Fibroblast of lung (primary cell): Measurements from ENCODE around the gene LRGUK. TPM values are rescaled to one million over a fixed set of nuclear protein-coding genes. Genes with fewer than 3 reads are reported as not detected.

Experiments used
- DNase-seq, 2 donors: peaks; one replicate each; pipeline versions ENCODE4 v3.0.0 to v3.0.0-alpha.2; 2010; ENCODE audit warnings: low read depth in 2 of 2
- H2AFZ ChIP-seq: 2 replicates; pipeline ENCODE4 v1.5.1; 2012; ENCODE audit warnings: low read length, control low read depth, inconsistent platforms
- H3K27ac ChIP-seq: 2 replicates; pipeline ENCODE4 v1.5.1; 2011; ENCODE audit warnings: low read length, control low read depth; ENCODE audit not compliant: insufficient read depth
- H3K27me3 ChIP-seq: 2 replicates; pipeline ENCODE4 v1.5.1; 2011; ENCODE audit warnings: mild to moderate bottlenecking, low read length; ENCODE audit not compliant: control insufficient read depth, insufficient read depth
- H3K36me3 ChIP-seq: 2 replicates; pipeline ENCODE4 v1.5.1; 2011; ENCODE audit warnings: low read length; ENCODE audit not compliant: control insufficient read depth, insufficient read depth
- H3K4me1 ChIP-seq: 2 replicates; pipeline ENCODE4 v1.5.1; 2011; ENCODE audit warnings: low read length; ENCODE audit not compliant: control insufficient read depth, insufficient read depth; ENCODE audit errors: extremely low read depth
- H3K4me2 ChIP-seq: 2 replicates; pipeline ENCODE4 v1.5.1; 2011; ENCODE audit warnings: low read length, control low read depth; ENCODE audit not compliant: insufficient read depth; ENCODE audit errors: extremely low read depth
- H3K4me3 ChIP-seq, 4 experiments: fragments of 200-600 bp in 1 of 4; sonication (generic) in 1 of 4; replicated peaks in 1 of 4; 2 replicates each; pipeline ENCODE4 v1.5.1; 2011 to 2016; ENCODE audit warnings: low read length in 4 of 4, low read depth in 3 of 4, mild to moderate bottlenecking in 3 of 4, control low read depth in 2 of 4, inconsistent platforms in 1 of 4, mixed read lengths in 1 of 4; ENCODE audit not compliant: insufficient read depth in 1 of 4; ENCODE audit errors: control extremely low read depth in 1 of 4
- H3K79me2 ChIP-seq: 2 replicates; pipeline ENCODE4 v1.5.1; 2012; ENCODE audit warnings: mild to moderate bottlenecking, low read length, inconsistent platforms; ENCODE audit not compliant: control insufficient read depth, insufficient read depth
- H3K9ac ChIP-seq: 2 replicates; pipeline ENCODE4 v1.5.1; 2011; ENCODE audit warnings: mild to moderate bottlenecking, low read length, control low read depth; ENCODE audit not compliant: insufficient read depth
- H3K9me3 ChIP-seq: 2 replicates; pipeline ENCODE4 v1.5.1; 2012; ENCODE audit warnings: low read depth, low read length; ENCODE audit not compliant: control insufficient read depth, insufficient read depth
- H4K20me1 ChIP-seq: 2 replicates; pipeline ENCODE4 v1.5.1; 2011; ENCODE audit warnings: low read length; ENCODE audit not compliant: control insufficient read depth, insufficient read depth; ENCODE audit errors: extremely low read depth
- EZH2 ChIP-seq: IDR thresholded peaks from 2 replicates; pipeline ENCODE4 v1.5.1; 2012; ENCODE audit warnings: low read length, control low read depth, mild to moderate bottlenecking; ENCODE audit errors: missing control alignments
- polyA plus RNA-seq, 2 donors: library from polyadenylated mRNA; depleted of rRNA in 1 of 2; stranded (reverse) in 1 of 2; unstranded in 1 of 2; fragments of >200 nt; gene quantifications; 2 replicates each; pipeline ENCODE4 v1.2.1, GENCODE V29; 2011 to 2012; ENCODE audit warnings: missing spikeins in 1 of 2
- total RNA-seq: library from RNA; depleted of rRNA; stranded (reverse); fragments of >200 nt; gene quantifications from 2 replicates; pipeline ENCODE4 v1.2.1, GENCODE V29; 2014
- TF ChIP-seq, protein P1 (sequence below), 2 donors: IDR thresholded peaks in 1 of 2; conservative IDR thresholded peaks in 1 of 2; 1 replicate in 1 of 2; 2 replicates in 1 of 2; pipeline ENCODE4 v1.5.1; 2011 to 2012; ENCODE audit warnings: low read length in 2 of 2, control low read depth in 1 of 2, inconsistent platforms in 1 of 2, low read depth in 1 of 2, mild to moderate bottlenecking in 1 of 2

Gene LRGUK
- total and polyA plus RNA-seq, 2 donors (not counting 1 experiment from before 2014, with no cell fraction given) = 0.08 to 0.17 TPM

DNA sequence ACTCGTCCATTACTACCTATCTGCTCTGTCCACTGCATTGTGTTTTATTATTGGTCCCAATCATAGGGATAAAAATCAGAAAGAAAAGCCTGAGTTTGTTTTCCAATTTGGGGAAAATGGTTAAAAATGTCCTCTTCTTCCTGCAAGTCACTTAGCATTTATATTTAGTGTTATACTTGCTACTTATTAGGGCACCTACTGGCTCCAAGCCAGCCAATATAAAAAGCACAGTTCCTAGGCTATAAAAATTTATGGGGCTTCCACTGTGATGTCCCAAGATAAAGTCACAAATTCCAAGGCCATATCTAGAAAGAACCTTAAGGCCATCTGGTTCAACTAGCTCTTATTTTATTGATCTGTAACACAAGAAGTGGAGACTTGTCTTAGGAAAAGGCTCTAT lies 186.4 kb downstream of the LRGUK start:
- Histone ChIP-seq H3K9me3 (no peaks in the 10 kb centered on the region), H4K20me1 (no peaks in the 10 kb centered on the region), H3K79me2 (peaks cover 7% of the 10 kb centered on the region), H2AFZ (no peak overlapping the region), H3K4me2 (no peak overlapping the region), H3K27ac (no peak overlapping the region), H3K9ac (no peak overlapping the region), H3K27me3 (no peaks in the 10 kb centered on the region), H3K4me3 (no peak overlapping the region), H3K4me1 (peaks cover 4% of the 10 kb centered on the region), H3K36me3 (no peaks in the 10 kb centered on the region)
- no peak for TF ChIP-seq EZH2
- TF ChIP-seq, protein P1, sequence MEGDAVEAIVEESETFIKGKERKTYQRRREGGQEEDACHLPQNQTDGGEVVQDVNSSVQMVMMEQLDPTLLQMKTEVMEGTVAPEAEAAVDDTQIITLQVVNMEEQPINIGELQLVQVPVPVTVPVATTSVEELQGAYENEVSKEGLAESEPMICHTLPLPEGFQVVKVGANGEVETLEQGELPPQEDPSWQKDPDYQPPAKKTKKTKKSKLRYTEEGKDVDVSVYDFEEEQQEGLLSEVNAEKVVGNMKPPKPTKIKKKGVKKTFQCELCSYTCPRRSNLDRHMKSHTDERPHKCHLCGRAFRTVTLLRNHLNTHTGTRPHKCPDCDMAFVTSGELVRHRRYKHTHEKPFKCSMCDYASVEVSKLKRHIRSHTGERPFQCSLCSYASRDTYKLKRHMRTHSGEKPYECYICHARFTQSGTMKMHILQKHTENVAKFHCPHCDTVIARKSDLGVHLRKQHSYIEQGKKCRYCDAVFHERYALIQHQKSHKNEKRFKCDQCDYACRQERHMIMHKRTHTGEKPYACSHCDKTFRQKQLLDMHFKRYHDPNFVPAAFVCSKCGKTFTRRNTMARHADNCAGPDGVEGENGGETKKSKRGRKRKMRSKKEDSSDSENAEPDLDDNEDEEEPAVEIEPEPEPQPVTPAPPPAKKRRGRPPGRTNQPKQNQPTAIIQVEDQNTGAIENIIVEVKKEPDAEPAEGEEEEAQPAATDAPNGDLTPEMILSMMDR (conservative IDR thresholded peaks at IDR 0.05 in 1 of 2, IDR thresholded peaks at IDR 0.05 in 1 of 2; ENCODE audit: low read depth in 1 of 2, low read length in 2 of 2) = no peak
- no peak for DNase-seq

Other genes with a start within 250 kb of the LRGUK start
- 13.6 and 13.7 TPM in 2 replicates for gene SLC35B4, start 189.6 kb downstream of the LRGUK start, total RNA-seq
- 20.1 and 23.2 TPM in 2 replicates for gene SLC35B4, start 189.6 kb downstream of the LRGUK start, polyA plus RNA-seq